BJ (cell line): Measurements from ENCODE around the gene ARHGAP12. TPM values are rescaled to one million over a fixed set of nuclear protein-coding genes. Genes with fewer than 3 reads are reported as not detected.

Experiments used
- CTCF ChIA-PET: fragments of 350-600 bp; formaldehyde crosslinking; extraction: SDS; loops from one replicate; lab custom pipeline; 2021; ENCODE audit warnings: antibody characterized with exemption, inconsistent platforms; lab: Yijun Ruan, JAX
- POLR2A ChIA-PET: fragments of 300-600 bp; sonication (Branson Sonifier 250); formaldehyde crosslinking; extraction: SDS; loops from one replicate; lab custom pipeline; 2021; ENCODE audit warnings: antibody characterized with exemption; lab: Charles Lee
- DNase-seq: peaks from one replicate; pipeline ENCODE4 v3.0.0-alpha.2; 2011; ENCODE audit warnings: low read depth
- H3K27me3 ChIP-seq: 2 replicates; pipeline ENCODE4 v1.6.0; 2011; ENCODE audit warnings: low read length; ENCODE audit not compliant: control insufficient read depth, insufficient read depth
- H3K36me3 ChIP-seq: 2 replicates; pipeline ENCODE4 v1.5.1; 2011; ENCODE audit warnings: low read length; ENCODE audit not compliant: control insufficient read depth, insufficient read depth
- H3K4me3 ChIP-seq: 2 replicates; pipeline ENCODE4 v1.5.1; 2011; ENCODE audit warnings: low read depth, mild to moderate bottlenecking, control low read depth, low read length
- CTCF ChIP-seq: IDR thresholded peaks from 2 replicates; pipeline ENCODE4 v1.5.1; 2011; ENCODE audit warnings: low read depth, mild to moderate bottlenecking, control low read depth, inconsistent platforms, low read length, moderate library complexity; ENCODE audit not compliant: insufficient read depth
- polyA plus RNA-seq: library from polyadenylated mRNA; depleted of rRNA; stranded (reverse); fragments of >200 nt; gene quantifications from 2 replicates; pipeline ENCODE4 v1.2.3, GENCODE V29; 2011

The ARHGAP12 gene
- polyA plus RNA-seq, 1 experiment = 7.5 TPM

DNA sequence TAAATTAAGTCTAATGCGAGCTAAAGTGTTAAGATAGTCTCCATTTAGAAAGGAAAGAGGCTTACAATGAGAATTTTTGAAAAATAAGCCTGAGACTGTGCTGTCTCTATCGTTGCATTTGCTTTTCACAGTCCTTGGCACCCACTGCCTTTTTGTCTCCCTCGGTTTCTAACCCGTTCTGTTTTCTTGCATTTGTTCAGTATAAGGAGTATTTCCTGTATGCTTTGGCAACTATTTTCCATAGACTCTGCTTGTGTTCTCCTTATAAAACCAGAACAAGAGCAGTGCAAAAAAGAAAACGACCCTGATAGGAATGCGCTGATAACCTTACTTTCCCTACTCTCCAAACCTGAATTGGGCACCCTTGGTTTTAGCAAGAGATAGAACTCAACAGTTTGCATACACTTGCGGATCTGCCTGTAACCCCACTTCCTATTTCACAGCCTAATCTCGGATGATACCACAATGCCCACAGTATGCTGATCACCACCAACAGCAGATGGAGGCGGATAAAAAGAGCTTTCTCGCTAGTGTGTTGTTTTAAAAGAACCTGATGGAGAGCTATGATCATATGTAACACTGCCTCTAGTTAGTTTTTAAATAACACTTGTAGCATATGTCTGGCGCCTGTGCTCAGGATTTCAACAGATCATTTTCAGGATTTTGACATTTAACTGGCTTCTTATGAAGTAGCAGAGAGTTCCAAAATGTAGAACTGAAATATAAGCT lies 1.6 kb upstream of the ARHGAP12 start:
- Histone ChIP-seq H3K27me3 (no peaks in the 10 kb centered on the region), H3K4me3 (peak overlapping the region; percentile 73), H3K36me3 (no peaks in the 10 kb centered on the region)
- no peak for TF ChIP-seq CTCF
- DNase-seq = no peak
- ChIA-PET CTCF (interaction anchor here (0.8 to 1.3 kb wide), 7 partner anchors 11 to 281 kb away, joined by 3 to 4 read pairs (median 3); no protein-coding TSS in a partner anchor), POLR2A (interaction anchor here (0.6 kb wide), 1 partner anchor 74 kb away, joined by 4 read pairs; no protein-coding TSS in a partner anchor)

- CTCF ChIA-PET = interaction anchor here (0.8 to 1.3 kb wide), 4 partner anchors 12 to 281 kb away, joined by 3 to 4 read pairs (median 3); no protein-coding TSS in a partner anchor
- H3K36me3 ChIP-seq = no peaks in the 10 kb centered on the region
- POLR2A ChIA-PET = no interaction called here
- no peaks in the 10 kb centered on the region for H3K27me3 ChIP-seq
- no peak for TF ChIP-seq CTCF
- H3K4me3 ChIP-seq = peak overlapping the region; percentile 73
- no peak for DNase-seq
These were observed 811 bp upstream of the ARHGAP12 start for GRCh38 chr10:31929261-31930022.

- Histone ChIP-seq H3K27me3 (no peaks in the 10 kb centered on the region), H3K4me3 (peak overlapping the region; percentile 73), H3K36me3 (no peaks in the 10 kb centered on the region)
- ChIA-PET CTCF (interaction anchor here (0.5 to 1.1 kb wide), 6 partner anchors 12 to 1032 kb away, joined by 3 to 5 read pairs (median 3); no protein-coding TSS in a partner anchor), POLR2A (no interaction called here)
- no peak for DNase-seq
- peak; percentile 57 for TF ChIP-seq CTCF
These were observed 615 bp downstream of the ARHGAP12 start for GRCh38 chr10:31927884-31928548.

DNA sequence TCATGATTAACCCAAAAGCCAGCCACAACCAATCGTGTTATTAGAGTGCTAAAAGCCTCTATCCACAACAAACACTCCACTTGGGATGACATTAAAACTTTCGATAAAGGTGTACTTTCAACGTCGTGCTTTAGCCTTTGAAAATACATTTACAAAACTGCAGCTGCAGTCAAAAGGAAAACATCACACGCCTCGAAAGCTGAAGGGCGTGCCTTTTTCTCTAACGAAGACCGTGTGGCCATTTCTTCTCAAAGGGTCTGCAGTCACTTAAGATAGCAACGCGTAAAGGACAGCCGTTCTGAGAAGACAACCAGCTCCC lies 1.1 kb downstream of the ARHGAP12 start:
- CTCF ChIA-PET = interaction anchor here (0.5 to 1.1 kb wide), 5 partner anchors 12 to 1032 kb away, joined by 3 to 5 read pairs (median 3); no protein-coding TSS in a partner anchor

More for the DNA sequence above, 1.1 kb downstream of the ARHGAP12 start:
- Histone ChIP-seq H3K4me3 (peak overlapping the region; percentile 73), H3K27me3 (no peaks in the 10 kb centered on the region), H3K36me3 (no peaks in the 10 kb centered on the region)
- no peak for TF ChIP-seq CTCF
- no peak for DNase-seq
- POLR2A ChIA-PET = interaction anchor here (0.6 kb wide), 1 partner anchor 14 kb away, joined by 20 read pairs; no protein-coding TSS in a partner anchor
